HG02798 (cell line): ENCODE data around the gene SMPD2.

Source experiments
- ATAC-seq: cut with Tn5 transposase; IDR thresholded peaks from one replicate; pipeline ENCODE4 v1.9.1; 2021; ENCODE audit warnings: mild to moderate bottlenecking; ENCODE audit not compliant: unreplicated experiment, poor library complexity

The SMPD2 gene

DNA sequence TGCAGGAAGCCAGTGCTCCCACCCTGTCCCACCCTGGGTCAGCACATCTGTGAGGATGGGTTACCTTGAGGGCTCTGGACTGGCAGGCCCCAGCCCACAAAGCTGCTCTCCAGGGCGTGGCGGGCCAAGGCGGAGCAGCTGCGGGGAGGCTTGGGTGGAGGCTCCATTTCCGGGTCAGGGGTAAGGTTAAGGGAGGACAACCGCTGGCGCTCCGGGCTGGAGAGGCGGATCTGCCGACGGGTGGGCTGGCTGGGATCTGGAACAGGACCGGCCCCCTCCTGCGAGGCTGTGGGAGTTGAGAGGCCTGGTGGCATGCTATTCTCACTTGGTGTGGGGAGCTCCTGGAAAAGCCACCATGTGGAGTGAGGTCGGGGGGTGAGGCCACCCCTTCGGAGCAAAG, 5.5 kb downstream of the SMPD2 start:
- ATAC-seq: no peak

DNA sequence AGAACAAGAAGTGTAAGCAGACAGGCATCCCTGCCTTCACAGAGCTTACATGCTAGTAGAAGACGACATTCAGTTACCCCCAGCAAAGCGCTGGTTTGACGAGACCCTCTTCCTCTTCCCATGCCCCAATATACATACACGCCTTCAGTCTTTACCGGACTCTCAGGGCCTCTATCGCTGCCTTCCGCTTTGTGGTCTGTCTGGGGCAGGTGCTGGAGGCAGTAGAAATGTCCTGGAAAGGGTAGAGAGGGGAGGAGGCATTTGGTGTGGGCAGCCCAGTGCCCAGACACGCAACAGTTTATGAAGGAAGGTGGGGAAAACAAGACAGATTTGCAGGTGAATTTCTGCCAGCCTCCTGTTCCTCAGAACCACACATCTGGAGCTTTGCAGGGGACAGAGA, 6.0 kb downstream of the SMPD2 start:
- no peak for ATAC-seq

DNA sequence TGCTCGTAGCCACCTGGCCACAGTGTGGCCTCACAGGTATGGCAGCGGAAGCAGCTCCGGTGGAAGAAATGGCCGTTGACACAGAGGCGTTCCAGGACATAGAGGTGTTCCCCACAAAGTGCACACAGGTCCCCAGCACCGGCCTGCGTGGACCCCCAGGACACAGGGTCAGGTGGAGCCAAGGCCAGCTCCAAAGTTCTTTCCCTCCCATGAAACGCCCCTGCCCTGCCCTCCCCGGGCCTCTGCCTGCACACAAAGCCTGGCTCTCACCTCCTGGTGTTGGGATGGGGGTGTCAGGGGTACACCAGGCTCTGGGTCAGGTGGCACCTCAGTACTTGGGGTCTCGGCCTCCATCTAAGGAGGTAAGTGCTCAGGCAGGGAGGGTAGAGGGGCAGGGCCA, 6.6 kb downstream of the SMPD2 start:
- no peak for ATAC-seq

DNA sequence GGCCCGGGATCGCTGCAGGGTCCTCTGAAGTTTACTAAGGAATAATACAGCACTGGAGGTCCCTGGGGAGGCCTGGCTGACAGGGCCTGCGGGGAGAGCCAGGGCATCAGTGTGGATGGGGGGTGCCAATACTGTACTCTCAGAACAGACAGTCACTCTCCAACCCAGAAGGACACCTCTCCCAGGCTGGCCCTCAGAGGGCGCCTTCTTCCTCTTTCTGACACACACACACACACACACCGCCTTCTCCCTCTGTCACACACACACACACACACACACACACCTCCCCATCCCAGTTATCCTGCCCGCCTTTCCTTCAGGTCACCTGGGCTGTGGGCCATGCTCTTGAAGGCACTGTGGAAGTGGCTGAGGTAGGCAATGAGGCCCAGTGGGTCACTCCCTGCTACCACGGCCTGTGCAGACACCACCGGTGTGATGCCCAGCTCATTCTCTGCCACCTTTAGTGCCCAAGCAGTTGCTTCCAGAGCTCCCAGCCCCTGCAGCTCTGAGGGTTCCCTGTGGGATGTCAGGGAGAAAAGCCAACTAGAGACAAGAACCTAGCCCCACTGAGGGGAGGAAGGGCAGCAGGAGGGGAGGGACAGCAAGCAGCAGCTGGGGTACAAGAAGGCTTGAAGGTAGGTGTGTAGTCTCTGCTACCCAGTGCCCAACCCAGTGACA, 7.5 kb downstream of the SMPD2 start:
- ATAC-seq: no peak

DNA sequence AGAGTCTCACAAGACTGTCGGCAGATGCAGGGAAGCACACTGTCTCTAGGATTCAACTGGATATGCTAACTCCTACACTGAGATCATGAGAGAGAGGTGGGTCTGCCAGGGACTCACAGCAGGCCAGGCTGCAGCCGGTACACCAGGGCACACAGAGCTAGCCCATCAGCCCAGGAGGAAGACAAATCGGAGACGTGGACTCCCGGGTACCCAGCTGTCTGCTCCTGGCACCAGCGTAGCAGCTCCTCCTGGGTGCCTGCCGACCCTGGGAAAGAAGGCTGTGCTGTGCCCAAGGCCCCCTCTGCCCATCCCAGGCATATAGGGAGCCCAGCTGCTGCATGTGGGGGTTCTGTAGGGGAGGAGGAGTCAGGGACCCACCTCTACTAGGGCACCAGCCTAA, 8.1 kb downstream of the SMPD2 start:
- ATAC-seq: no peak

DNA sequence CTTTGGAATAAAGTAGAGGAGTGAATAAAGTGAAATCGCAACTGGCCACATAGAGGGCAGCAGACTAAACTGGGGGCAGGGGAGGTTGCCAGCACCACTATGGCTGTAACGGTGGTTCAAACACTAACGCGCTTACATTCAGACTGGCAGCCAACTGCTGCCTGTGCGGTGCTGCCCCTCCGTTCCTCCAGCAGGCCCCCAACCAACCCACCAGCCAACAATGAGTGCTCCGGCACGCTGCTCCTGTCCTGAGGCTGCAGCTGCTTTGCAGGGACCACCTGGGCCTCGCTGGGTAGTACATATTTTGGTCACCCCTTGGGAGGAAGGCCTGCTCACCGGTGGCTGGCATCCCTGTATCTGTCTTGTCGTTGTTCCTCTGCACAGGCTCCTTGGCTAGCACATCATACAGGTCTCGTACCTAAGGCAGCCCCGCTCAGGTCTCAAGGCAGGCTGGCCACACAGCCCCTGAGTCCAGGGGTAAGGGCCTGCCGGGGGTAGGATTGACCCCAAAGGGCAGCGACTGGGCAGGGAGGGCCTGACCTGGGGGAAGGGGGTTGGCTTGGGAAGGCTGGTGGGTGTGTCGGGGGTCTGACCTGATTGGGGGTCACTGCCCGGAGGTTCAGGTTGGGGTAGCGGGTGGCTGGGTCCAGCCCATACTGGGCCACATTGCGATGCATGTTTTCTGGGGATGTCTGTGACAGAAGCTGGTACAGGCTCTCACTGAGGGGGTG, 8.7 kb downstream of the SMPD2 start:
- ATAC-seq: no peak

DNA sequence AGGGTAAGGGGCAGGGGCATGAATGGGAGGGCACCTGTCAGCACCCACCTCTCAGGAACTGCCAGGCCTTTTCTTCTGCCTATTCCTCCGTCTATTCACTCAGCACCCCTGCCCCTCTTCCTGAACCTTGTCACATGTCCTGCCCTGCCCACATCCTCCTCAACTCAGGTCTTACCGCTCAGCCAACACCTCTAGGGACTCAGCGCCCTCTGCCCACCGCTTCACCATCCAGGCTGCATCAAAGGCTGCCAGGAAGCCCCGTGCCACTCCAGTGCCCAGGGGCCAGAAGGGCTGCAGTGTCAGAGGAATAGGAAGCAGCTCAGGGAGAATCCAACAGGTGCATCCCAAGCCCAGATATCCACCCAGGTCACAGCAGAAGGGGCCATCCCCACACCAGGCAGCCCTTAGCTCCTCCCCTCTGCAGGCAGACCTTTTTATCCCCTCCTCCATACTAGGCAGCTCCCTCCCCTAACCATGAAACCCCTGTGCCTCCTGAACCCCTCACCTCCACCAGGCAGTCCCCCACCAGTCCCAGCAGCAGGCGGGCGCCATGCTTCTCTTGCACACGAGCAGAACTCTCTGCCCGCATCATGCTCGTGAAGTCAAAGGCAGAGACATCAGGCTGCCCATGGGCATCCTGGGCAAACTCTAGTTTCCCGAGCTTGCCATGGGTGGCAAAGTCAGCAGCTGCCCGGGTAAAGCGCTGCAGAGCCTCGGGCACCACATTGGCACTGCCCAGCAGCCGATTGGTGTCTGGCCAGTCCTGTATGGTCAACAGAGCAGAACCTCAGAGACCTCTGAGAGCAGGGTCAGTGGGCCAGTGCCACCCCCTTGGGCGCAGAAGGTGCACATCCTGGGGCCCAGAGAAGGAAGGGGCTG, 9.5 kb downstream of the SMPD2 start:
- ATAC-seq: no peak

DNA sequence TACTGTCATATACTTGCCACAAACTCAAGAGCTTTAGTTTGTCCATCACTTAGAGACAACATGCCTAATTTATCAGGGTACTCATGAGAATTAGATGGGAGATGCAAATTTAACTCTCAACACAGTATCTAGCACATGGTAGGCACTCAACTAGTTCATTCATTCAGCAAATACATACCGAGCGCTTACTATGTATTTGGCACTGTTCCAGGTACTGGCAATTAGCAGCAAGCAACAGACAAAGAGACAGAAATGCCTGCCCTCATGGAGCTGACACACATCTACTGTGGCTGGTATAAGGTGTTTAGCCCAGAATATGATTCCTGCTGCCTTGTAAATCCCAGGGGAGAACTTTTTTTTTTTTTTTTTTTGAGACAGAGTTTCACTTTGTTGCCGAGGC, 10.3 kb downstream of the SMPD2 start:
- ATAC-seq: no peak

DNA sequence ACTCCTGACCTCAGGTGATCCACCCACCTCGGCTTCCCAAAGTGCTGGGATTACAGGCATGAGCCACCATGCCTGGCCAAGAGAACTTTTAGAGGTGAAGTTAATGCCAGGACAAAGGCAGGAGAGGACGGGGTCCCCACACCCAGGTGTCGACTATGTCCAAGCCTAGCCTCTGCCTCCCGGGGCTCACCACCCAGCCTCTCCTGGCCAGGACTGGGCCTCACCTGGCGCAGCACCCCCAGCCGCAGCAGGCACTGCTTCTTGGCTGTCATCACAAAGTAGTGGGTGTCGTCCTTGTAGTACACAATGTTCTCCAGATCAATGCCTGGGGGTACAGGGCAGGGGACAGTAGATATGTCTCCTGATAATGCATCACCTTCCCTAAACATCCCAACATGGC, 10.9 kb downstream of the SMPD2 start:
- ATAC-seq: no peak

DNA sequence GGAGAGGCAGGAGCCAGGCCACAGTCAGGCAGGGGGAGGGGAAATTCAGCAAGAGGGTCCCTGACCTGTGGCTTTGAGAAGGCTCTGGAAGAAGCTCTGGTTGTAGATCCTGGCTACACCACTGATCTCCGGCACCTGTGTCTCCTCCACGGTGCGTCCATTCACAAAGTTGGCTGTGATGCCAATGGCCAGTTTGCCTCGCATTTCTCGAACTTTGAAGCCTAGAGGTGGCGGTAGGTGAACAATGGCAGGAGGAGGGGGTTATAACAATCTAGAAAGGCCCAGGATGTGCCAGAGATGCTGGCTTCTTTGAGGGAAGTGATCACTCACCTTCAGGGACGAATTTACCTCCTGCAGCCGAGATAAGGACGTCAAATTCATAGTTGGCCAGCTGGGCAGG, 11.7 kb downstream of the SMPD2 start:
- no peak for ATAC-seq

DNA sequence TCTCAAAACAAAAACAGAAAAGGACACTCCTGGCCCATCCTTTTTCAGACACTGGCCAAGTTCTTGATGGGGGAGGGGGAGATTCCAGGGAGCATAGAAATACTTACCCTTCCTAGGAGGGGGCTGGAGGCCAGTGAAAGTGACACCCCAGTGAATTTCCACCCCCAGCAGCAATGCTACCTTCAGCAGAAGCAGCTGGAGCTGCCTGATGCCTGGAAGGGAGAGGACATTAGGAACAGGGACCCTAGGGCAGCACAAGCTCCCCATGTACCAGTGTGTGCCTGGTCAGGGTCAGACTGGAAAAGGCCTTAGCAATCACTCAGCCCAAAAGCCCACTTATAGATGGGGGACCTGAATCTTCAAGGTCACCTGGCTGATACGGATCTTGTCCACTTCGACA, 12.6 kb downstream of the SMPD2 start:
- ATAC-seq: no peak

DNA sequence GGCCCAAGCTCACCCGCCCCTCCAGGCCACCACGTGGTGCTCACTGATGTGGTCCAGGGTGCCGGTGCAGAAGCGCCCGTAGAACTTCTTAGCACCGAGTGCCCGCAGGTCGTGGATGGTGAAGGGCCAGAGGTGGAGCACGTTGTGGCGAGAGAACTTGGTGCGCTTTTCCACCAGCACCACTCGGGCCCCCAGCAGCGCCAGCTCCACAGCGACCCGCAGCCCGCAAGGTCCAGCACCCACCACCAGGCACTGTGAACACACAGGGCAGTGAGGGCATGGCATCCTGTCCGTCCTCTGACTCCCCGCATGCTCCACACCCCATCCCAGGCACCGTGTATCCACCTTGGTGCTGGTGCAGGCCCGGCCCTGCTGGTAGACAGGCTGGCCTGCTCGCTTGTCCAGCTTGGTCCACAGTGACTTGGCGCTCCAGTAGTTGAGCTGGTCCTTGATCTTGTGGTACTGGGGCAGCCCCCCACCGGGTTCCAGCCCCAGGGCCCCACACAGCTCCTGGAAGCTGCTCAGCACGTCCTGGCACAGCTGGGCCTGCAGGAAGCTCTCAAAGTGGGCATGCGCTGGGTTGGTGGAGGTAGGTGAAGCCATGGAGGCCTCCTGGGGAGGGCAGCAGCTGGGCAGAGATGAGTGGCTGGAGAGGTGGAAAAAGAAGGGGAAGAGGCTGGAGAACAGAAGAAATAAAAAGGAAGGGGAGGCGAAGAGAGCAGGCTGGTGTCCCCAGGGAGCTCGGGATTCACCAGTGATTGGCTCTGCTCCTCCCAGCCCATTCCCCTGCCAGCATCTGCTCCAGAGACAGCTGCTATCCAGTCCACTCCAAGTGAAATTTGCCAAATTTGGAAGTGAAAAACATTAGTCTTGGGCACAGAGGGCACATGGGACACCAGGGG, 13.3 kb downstream of the SMPD2 start:
- no peak for ATAC-seq

DNA sequence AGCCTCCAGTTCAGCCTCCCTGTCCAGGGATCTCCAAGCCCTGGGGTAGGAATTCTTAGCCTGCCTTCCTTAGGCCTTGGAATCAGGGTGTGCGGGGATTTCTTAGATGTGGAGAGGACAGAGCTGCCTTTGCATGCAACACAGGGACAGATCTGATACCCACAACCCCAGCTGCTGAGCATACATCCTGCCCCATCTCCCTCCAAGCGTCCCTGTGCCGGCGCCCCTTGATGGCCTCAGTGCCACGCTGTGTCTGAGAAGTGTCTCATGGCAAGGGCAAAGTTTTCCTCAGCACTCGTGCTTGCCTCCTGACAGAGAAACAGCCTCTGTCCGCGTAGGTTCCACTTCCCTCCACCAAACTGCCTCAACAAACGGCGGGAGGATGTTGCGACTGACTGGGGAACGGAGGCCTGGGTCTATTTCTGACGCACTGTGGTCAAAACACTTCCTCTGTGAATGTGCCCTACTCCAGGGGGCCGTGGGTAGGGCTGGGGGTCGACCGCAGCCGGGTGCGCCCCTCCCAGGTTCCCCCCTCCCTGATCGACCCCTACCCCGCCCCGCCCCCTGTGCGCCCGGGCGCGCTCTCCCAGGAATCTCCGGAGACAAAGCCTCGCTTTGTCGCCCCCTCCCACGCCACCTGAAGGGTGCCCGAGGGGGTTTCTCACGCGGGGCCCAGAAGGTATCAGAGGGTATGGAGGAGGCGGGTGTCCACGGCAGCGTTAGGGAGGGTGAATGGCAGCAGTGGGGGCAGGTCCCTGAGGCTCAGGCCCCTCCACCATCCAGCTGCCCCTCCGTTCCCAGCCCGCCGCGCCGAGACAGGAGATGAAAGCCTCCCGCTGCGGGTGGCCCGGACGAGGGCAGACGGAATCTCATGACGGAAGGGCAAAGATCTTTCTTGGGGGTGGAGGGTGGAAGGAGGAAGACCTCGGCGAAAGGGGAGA, 14.2 kb downstream of the SMPD2 start:
- ATAC-seq: peak; percentile 24

DNA sequence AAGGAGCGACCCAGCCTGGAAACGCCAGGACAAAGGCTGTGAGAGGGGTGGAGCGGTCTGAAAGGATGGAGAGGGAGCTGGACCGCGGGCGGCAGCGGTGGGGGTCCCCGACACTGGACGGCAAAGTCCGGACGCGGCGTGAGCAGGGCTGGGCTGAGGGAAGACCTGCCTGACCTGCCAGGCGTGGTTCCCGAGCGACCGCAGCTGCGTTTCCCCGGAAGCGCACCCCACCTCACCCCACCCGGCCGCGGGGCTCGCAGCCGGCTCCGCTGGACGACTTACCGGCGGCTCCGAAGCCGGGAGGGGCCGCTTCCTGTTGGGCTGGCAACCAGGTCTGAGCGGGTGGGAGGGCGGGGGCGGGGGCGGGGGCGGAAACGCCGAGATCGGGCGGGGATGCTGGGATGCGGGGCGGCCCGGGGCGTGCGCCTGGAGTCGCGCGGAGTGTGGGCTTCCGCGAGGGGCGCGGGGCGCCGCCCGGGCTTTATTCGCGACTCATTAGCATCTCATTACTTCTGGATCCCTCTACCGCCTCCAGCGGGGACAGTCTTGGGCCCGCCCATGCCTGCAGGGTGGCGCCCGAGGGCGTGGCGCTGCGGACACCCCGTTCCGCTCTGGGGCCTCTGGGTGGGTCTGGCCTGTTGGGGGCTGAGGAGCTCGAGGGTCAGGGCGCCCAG, 15.1 kb downstream of the SMPD2 start, which contains the start of gene MICAL1:
Gene MICAL1 (minus strand): TSS at position 336 of the 674 bp plus-strand sequence. CDS start 1,576 bp downstream, outside the sequence.
- ATAC-seq: peak; percentile 76

DNA sequence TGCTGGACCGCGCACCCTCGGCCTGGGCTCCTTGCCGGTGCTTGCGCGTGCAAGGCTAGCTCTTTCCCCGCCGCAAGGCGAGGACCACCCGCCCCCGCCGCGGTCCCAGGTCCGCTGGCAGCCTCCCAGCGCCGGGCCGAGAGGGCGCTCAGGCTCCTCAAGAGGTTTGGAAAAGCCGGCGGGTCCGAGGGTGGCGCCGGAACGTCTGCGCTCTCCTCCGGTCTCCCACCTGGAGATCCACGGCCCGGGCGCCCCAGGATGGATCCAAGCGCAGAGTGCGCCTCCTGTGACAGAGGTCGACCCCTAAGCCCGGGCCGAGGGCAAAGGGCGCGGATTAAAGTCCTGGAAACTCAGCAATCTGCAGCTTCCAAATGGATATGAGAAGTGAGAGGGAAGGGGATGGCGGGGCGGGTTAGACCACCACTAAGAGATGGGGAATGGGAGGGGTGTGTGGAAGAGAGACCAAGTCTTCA, 15.6 kb downstream of the SMPD2 start:
- ATAC-seq: no peak

DNA sequence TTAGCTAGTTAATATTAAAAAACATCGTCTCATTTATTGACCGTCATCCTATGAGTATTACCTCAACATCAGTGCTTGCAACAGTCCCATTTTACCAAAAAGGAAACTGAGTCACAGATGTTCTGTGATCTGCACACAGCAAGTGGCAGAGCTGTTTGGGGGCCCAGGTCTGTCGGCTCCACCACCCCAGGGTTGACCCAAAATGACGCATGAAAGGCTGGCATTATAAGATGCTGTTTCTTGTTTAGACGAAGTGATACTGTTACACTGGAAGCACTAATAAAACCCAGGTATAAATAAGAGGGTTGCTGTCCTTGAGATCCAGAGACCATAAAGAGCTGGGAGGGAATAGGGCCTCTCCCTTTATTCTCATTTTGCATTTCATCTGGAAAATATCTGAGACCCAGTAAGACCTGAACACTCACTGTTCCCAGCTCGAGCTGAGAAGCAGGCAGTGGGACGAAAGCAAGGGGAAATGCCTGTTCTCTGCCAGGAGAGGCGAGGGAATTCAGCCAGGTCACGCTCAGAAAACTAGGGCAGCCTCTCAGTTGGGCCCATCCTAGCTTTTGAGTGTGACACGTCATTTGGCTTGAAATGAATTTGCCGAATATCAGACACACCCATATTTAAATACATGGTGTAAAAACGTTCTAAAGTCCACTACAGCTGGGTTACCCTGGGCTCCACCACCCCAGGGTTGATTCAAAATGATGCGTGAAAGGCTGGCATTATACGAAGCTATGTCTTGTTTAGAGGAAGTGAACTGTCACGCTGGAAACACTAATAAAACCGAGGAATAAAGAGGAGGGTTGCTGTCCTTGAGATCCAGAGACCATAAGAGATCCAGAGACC, 16.4 kb downstream of the SMPD2 start:
- ATAC-seq: no peak

DNA sequence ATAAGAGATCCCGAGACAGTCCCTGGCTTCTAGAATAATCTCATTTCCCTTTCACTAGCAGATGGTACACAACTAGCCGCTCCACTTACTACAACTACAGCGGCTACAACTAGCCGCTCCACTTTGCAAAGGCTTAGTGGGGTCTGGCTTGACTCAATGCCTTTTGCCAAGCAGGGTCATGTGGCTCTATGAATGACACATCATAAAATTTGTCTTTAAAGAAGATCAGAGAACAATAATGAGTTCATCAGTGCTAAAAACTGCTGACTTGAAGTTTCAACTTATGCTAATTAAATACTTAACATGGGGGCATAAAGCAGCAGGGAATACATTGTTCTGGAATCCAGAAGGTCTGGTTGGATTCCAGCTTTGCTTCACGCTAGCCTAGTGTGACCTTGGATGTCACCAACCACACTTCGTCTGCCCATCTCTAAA, 17.1 kb downstream of the SMPD2 start:
- ATAC-seq: no peak
